Mesendoderm (in vitro differentiated cells): ENCODE data around the gene METRN.
A peak's percentile ranks its signal among the peaks of the same experiment; 100 is the strongest.

Experiments
- DNase-seq: peaks from one replicate; pipeline ENCODE4 v3.0.0; 2013
- H2AK5ac ChIP-seq: 2 replicates; pipeline ENCODE4 v1.6.1; 2013; ENCODE audit warnings: low read length, inconsistent platforms
- H2BK120ac ChIP-seq: 2 replicates; pipeline ENCODE4 v1.6.1; 2013; ENCODE audit warnings: low read depth, mild to moderate bottlenecking, low read length, moderate library complexity, mixed read lengths
- H2BK15ac ChIP-seq: replicated peaks from 2 replicates; pipeline ENCODE4 v1.6.1; 2013; ENCODE audit warnings: low read depth, mild to moderate bottlenecking, moderate library complexity
- H2BK5ac ChIP-seq: 2 replicates; pipeline ENCODE4 v1.6.1; 2013; ENCODE audit warnings: low read length, inconsistent platforms
- H3K18ac ChIP-seq: 2 replicates; pipeline ENCODE4 v1.6.1; 2013; ENCODE audit warnings: mild to moderate bottlenecking, low read length, mixed read lengths
- H3K23ac ChIP-seq: one replicate; pipeline ENCODE4 v1.6.1; 2013; ENCODE audit warnings: low read length
- H3K27ac ChIP-seq: 2 replicates; pipeline ENCODE4 v1.5.1; 2013; ENCODE audit warnings: low read depth, mild to moderate bottlenecking, inconsistent platforms, low read length, moderate library complexity
- H3K27me3 ChIP-seq: 2 replicates; pipeline ENCODE4 v1.6.1; 2013; ENCODE audit warnings: low read length, control low read depth, mild to moderate bottlenecking, inconsistent platforms; ENCODE audit not compliant: insufficient read depth, poor library complexity
- H3K36me3 ChIP-seq: 2 replicates; pipeline ENCODE4 v1.6.1; 2013; ENCODE audit warnings: low read length, inconsistent platforms; ENCODE audit not compliant: control insufficient read depth, insufficient read depth
- H3K4ac ChIP-seq: one replicate; pipeline ENCODE4 v1.6.1; 2013; ENCODE audit warnings: low read depth, mild to moderate bottlenecking, low read length, moderate library complexity
- H3K4me1 ChIP-seq: 2 replicates; pipeline ENCODE4 v1.6.1; 2013; ENCODE audit warnings: low read depth, low read length, inconsistent platforms; ENCODE audit not compliant: control insufficient read depth
- H3K4me2 ChIP-seq: 2 replicates; pipeline ENCODE4 v1.6.1; 2013; ENCODE audit warnings: low read length
- H3K4me3 ChIP-seq: 2 replicates; pipeline ENCODE4 v1.5.1; 2013; ENCODE audit warnings: mild to moderate bottlenecking, low read length
- H3K56ac ChIP-seq: one replicate; pipeline ENCODE4 v1.6.1; 2013; ENCODE audit warnings: low read length
- H3K79me1 ChIP-seq: 2 replicates; pipeline ENCODE4 v1.6.1; 2013; ENCODE audit warnings: low read length, inconsistent platforms
- H3K79me2 ChIP-seq: 2 replicates; pipeline ENCODE4 v1.6.1; 2013; ENCODE audit warnings: mild to moderate bottlenecking, low read length; ENCODE audit not compliant: control insufficient read depth, insufficient read depth
- H3K9ac ChIP-seq: 2 replicates; pipeline ENCODE4 v1.6.1; 2013; ENCODE audit warnings: low read length, inconsistent platforms
- H4K5ac ChIP-seq: one replicate; pipeline ENCODE4 v1.6.1; 2013; ENCODE audit warnings: low read length
- H4K8ac ChIP-seq: one replicate; pipeline ENCODE4 v1.6.1; 2013; ENCODE audit warnings: low read depth, mild to moderate bottlenecking, control low read depth, low read length, moderate library complexity
- WGBS: extraction: QIAGEN DNeasy Blood & Tissue Kit; methylation state at CpG from one replicate; pipeline ENCODE4 v1.1.7; 2013; ENCODE audit warnings: low lambda C conversion rate, missing lambda C conversion rate; ENCODE audit not compliant: insufficient coverage; ENCODE audit errors: extremely low coverage; 5-methylcytosine and 5-hydroxymethylcytosine counted together

METRN gene

GRCh38 chr16:676913-677312, 38.0 kb upstream of the METRN start:
- Histone ChIP-seq H3K23ac (no peak overlapping the region), H2BK5ac (no peak overlapping the region), H3K36me3 (peaks cover 12% of the 10 kb centered on the region), H3K4me1 (peaks cover 5% of the 10 kb centered on the region), H4K8ac (no peak overlapping the region), H3K56ac (no peak overlapping the region), H3K79me2 (peaks cover 13% of the 10 kb centered on the region), H3K27ac (no peak overlapping the region), H4K5ac (no peak overlapping the region), H3K27me3 (no peaks in the 10 kb centered on the region), H3K79me1 (peaks cover 6% of the 10 kb centered on the region), H2BK15ac (no peak overlapping the region), H2AK5ac (no peak overlapping the region), H3K4me2 (no peak overlapping the region), H3K18ac (no peak overlapping the region), H3K9ac (no peak overlapping the region), H3K4me3 (no peak overlapping the region), H3K4ac (no peak overlapping the region), H2BK120ac (no peak overlapping the region)
- DNase-seq = no peak
- WGBS = no CpG with 5 or more reads among the region's 23 CpGs

DNA sequence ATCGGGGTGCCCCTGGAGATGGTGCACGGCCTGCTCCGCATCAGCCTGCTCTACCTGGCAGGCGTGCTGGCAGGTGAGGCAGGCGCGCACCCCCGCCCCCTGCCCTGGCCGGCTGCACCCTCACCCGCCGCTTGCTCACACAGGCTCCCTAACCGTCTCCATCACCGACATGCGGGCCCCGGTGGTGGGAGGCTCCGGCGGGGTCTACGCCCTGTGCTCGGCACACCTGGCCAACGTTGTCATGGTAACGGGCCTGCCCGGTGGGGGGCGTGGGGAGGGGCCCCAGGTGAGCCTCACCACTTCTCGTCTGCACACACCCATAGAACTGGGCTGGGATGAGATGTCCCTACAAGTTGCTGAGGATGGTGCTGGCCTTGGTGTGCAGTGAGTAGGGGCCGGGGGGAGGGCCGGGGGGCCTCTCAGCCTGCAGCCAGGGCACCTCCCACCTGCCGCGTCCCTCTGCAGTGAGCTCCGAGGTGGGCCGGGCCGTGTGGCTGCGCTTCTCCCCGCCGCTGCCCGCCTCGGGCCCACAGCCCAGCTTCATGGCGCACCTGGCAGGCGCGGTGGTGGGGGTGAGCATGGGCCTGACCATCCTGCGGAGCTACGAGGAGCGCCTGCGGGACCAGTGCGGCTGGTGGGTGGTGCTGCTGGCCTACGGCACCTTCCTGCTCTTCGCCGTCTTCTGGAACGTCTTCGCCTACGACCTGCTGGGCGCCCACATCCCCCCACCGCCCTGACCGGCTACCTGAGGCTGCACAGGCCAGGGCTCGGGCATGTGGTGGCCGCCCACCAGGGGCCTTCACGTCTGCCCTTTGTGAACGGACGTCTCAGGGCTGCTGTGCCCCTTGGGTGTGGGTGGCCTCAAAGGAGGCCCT, 37.4 kb upstream of the METRN start:
- Histone ChIP-seq H3K4ac (no peak overlapping the region), H3K9ac (no peak overlapping the region), H3K4me3 (no peak overlapping the region), H3K36me3 (peaks cover 13% of the 10 kb centered on the region), H2BK5ac (no peak overlapping the region), H2BK120ac (no peak overlapping the region), H3K23ac (no peak overlapping the region), H3K27ac (no peak overlapping the region), H3K18ac (no peak overlapping the region), H3K4me1 (peaks cover 5% of the 10 kb centered on the region), H3K79me2 (peaks cover 15% of the 10 kb centered on the region), H3K56ac (no peak overlapping the region), H3K4me2 (no peak overlapping the region), H3K27me3 (no peaks in the 10 kb centered on the region), H4K5ac (no peak overlapping the region), H2BK15ac (no peak overlapping the region), H2AK5ac (no peak overlapping the region), H3K79me1 (peaks cover 11% of the 10 kb centered on the region), H4K8ac (no peak overlapping the region)
- no peak for DNase-seq
- no CpG with 5 or more reads among the region's 57 CpGs for WGBS

- H3K27me3 ChIP-seq = no peaks in the 10 kb centered on the region
- WGBS = no CpG with 5 or more reads among the region's 21 CpGs
- H3K23ac ChIP-seq = no peak overlapping the region
- H3K4me2 ChIP-seq = no peak overlapping the region
- no peak overlapping the region for H3K9ac ChIP-seq
- peaks cover 15% of the 10 kb centered on the region for H3K79me1 ChIP-seq
- H3K79me2 ChIP-seq = peaks cover 18% of the 10 kb centered on the region
- H3K4me3 ChIP-seq = no peak overlapping the region
- H2BK15ac ChIP-seq = no peak overlapping the region
- H3K18ac ChIP-seq = no peak overlapping the region
- H3K56ac ChIP-seq = peak overlapping the region; percentile 25
- H2BK5ac ChIP-seq = no peak overlapping the region
- peaks cover 13% of the 10 kb centered on the region for H3K36me3 ChIP-seq
- H4K5ac ChIP-seq = no peak overlapping the region
- H3K27ac ChIP-seq = no peak overlapping the region
- H2AK5ac ChIP-seq = no peak overlapping the region
- H2BK120ac ChIP-seq = no peak overlapping the region
- DNase-seq = no peak
- H3K4ac ChIP-seq = no peak overlapping the region
- no peak overlapping the region for H4K8ac ChIP-seq
- H3K4me1 ChIP-seq = peaks cover 5% of the 10 kb centered on the region
Measured at GRCh38 chr16:678209-678857, 36.6 kb upstream of the METRN start.

GRCh38 chr16:678858-679813, 35.8 kb upstream of the METRN start:
- H3K27me3 ChIP-seq = no peaks in the 10 kb centered on the region
- H2AK5ac ChIP-seq = no peak overlapping the region
- no peak overlapping the region for H4K8ac ChIP-seq
- H3K4me2 ChIP-seq = peak overlapping the region; percentile 83
- peak overlapping the region; percentile 78 for H3K9ac ChIP-seq
- H3K36me3 ChIP-seq = peaks cover 13% of the 10 kb centered on the region
- no peak overlapping the region for H2BK5ac ChIP-seq
- no peak overlapping the region for H2BK15ac ChIP-seq
- H3K18ac ChIP-seq = no peak overlapping the region
- H3K4me1 ChIP-seq = peaks cover 5% of the 10 kb centered on the region
- no CpG with 5 or more reads among the region's 52 CpGs for WGBS
- peak overlapping the region; percentile 59 for H3K27ac ChIP-seq
- H3K4ac ChIP-seq = no peak overlapping the region
- H2BK120ac ChIP-seq = no peak overlapping the region
- peak overlapping the region; percentile 26 for H3K4me3 ChIP-seq
- DNase-seq = peak; percentile 86
- no peak overlapping the region for H3K23ac ChIP-seq
- H3K79me1 ChIP-seq = peaks cover 15% of the 10 kb centered on the region
- H3K56ac ChIP-seq = peak overlapping the region; percentile 90
- peaks cover 18% of the 10 kb centered on the region for H3K79me2 ChIP-seq
- H4K5ac ChIP-seq = no peak overlapping the region

DNA sequence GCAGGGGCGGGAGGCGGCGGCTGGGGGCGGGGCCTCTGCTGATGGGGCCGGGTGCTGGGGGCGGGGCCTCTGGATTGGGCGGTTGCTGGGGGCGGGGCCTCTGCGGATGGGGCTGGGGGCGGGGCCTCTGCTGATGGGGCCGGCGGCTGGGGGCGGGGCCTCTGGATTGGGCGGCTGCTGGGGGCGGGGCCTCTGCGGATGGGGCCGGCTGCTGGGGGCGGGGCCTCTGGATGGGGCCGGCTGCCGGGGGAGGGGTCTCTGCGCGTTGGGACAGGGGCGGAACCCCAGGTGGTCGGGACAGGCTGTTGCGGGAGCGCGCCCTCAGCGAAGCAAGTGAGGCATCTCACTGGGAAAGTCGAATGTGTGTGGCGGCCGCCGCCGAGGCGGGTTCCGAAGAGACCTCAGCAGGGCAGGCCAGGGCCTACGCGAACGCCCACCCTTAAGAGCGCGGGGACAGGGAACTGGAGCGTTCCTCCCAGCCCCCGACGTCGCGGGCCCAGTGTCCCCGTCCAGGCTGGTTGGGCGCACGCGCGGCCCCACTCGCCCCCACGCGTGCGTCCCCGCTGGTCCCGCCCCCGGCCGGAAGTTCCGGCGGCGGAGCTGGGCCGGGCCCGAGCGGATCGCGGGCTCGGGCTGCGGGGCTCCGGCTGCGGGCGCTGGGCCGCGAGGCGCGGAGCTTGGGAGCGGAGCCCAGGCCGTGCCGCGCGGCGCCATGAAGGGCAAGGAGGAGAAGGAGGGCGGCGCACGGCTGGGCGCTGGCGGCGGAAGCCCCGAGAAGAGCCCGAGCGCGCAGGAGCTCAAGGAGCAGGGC, 34.9 kb upstream of the METRN start, which contains the start of gene STUB1:
TSS of gene STUB1 (plus strand) at position 597 of the 811 bp plus-strand sequence. CDS start at position 713, 116 bp downstream.
- no peak within 1 kb of the TSS for H4K5ac ChIP-seq
- H4K8ac ChIP-seq = no peak within 1 kb of the TSS
- H3K27me3 ChIP-seq = no peaks in the 10 kb centered on the region
- H3K23ac ChIP-seq = peak within 1 kb of the TSS; percentile 66
- H3K18ac ChIP-seq = peak within 1 kb of the TSS; percentile 43
- H2BK5ac ChIP-seq = no peak within 1 kb of the TSS
- H3K4me2 ChIP-seq = peak within 1 kb of the TSS; percentile 94
- no CpG with 5 or more reads among the region's 91 CpGs for WGBS
- no peak within 1 kb of the TSS for H2BK15ac ChIP-seq
- peak within 1 kb of the TSS; percentile 92 for H3K56ac ChIP-seq
- H3K36me3 ChIP-seq = peaks cover 13% of the 10 kb centered on the region
- peaks cover 2% of the 10 kb centered on the region for H3K4me1 ChIP-seq
- H3K79me1 ChIP-seq = peaks cover 15% of the 10 kb centered on the region
- H3K27ac ChIP-seq = peak within 1 kb of the TSS; percentile 59
- H3K4me3 ChIP-seq = peak within 1 kb of the TSS; percentile 91
- peak within 1 kb of the TSS; percentile 94 for H3K9ac ChIP-seq
- H3K4ac ChIP-seq = peak within 1 kb of the TSS; percentile 59
- H3K79me2 ChIP-seq = peaks cover 18% of the 10 kb centered on the region
- no peak within 1 kb of the TSS for H2AK5ac ChIP-seq
- no peak within 1 kb of the TSS for H2BK120ac ChIP-seq
- DNase-seq = peak; percentile 94
